ENCODE data around the gene SNX19. TPM values are rescaled to one million over a fixed set of nuclear protein-coding genes. Genes with fewer than 3 reads are reported as not detected.

Gene SNX19
- polyA plus RNA-seq, 1 of the 3 experiments (the other 2 are of a cell fraction) = 16.6 TPM

DNA sequence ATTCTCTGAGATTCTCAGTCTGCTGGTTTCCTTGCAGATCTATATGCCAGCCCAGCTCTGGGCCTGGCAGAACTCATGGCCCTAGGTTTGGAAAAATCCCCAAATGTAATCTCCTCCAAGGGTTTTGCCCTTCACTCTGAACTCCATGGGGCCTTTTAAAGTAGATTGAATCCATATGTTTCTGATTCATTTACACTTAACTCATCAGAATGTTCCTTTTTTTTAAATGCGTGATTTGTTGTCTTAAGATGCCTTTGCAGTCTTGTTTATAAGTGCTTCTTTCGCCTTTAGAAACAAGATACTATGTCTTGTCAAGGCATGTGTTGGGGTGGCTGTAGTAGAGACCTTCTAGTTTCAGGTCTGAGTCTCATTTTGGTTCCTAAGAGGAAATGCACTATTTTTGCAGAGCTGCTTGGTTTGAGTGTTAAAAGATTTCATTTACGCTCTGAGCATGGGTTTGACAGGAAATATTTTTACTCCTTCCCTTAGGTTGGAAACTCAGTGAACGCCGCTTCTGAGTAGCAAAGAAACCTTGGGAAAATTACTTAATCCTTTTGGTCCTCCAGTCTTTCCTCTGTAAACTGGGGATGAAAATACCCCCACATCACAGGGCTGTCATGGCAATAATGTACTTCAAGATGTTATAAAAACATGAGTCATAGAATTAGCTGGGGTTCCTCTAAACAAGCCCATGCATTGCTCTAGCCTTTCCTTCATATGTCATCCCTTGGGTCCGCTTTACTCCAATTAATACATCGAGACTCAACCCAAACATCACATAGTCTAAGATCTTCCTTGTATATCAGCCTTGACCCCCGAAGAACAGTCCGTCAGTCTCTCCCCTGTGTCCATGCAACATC lies 83.5 kb downstream of the SNX19 start:
- ChIA-PET POLR2A (no interaction called here), CTCF (interaction anchor here (1.7 to 2.3 kb wide), 2 partner anchors 30 to 398 kb away, joined by 5 to 9 read pairs; no protein-coding TSS in a partner anchor)
- Histone ChIP-seq H2AFZ (ENCODE audit: low read depth) (peak overlapping the region; percentile 42; the same call in 1 of the 2 replicates), H3K4me1 (ENCODE audit: control insufficient read depth in 1 of 2, insufficient read depth in 2 of 2, low read depth in 1 of 2, low read length in 1 of 2) (peaks cover 8 to 10% of the 10 kb centered on the region in 2 experiments), H3F3A (replicated peaks; ENCODE audit: insufficient read depth) (peaks cover 8% of the 10 kb centered on the region), H3K79me2 (ENCODE audit: insufficient read depth) (no peaks in the 10 kb centered on the region), H3K9ac (no peak overlapping the region), H3K4me3 (ENCODE audit: low read depth in 2 of 2, low read length in 1 of 2) (no peak overlapping the region), H3K36me3 (replicated peaks in 1 of 2; ENCODE audit: control insufficient read depth in 1 of 2, insufficient read depth in 2 of 2, low read length in 1 of 2) (no peaks in the 10 kb centered on the region), H3K27me3 (ENCODE audit: insufficient read depth) (no peaks in the 10 kb centered on the region), H3K9me2 (no peaks in the 10 kb centered on the region), H3K27ac (ENCODE audit: low read depth in 2 of 2, low read length in 1 of 2) (peak overlapping the region in 1 of 2 experiments; percentile 52; a peak in 2 of 4 replicates), H3K4me2 (no peak overlapping the region), H3K9me3 (no peaks in the 10 kb centered on the region), H4K20me1 (ENCODE audit: insufficient read depth) (no peaks in the 10 kb centered on the region)
- 90% methylated on average over 9 of the region's 9 CpGs for WGBS (ENCODE audit: low lambda C conversion rate)
- DNase-seq = no peak
- no peak for TF ChIP-seq FOXM1 (IDR thresholded peaks at IDR 0.05; ENCODE audit: low read depth)
- peak; percentile 41; the same call in 1 of the 2 replicates for TF ChIP-seq TCF12 (IDR thresholded peaks at IDR 0.05)

DNA sequence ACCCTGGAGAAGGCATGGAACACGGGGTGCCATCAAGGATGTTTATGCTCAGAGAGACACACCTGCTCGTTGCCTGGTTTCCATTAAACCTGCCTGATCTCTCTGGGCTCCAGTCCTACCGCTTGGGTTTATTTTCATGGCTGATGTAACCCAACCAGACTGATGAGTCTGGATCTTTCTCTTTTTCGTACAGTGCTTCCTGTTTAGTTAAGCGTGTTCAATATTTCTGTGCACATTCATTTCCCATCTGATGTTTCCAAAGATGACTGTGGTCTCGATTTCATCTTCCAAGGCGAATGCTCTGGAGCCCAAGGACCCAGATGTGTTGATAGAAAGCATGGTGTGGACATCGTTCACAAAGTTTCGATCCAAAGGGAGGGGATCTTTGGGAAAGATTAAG lies 84.3 kb downstream of the SNX19 start:
- Histone ChIP-seq H3K4me3 (ENCODE audit: low read depth in 2 of 2, low read length in 1 of 2) (no peak overlapping the region), H3K27me3 (ENCODE audit: insufficient read depth) (no peaks in the 10 kb centered on the region), H3K9me2 (no peaks in the 10 kb centered on the region), H3K9ac (no peak overlapping the region), H3K36me3 (replicated peaks in 1 of 2; ENCODE audit: control insufficient read depth in 1 of 2, insufficient read depth in 2 of 2, low read length in 1 of 2) (no peaks in the 10 kb centered on the region), H3K9me3 (no peaks in the 10 kb centered on the region), H3F3A (replicated peaks; ENCODE audit: insufficient read depth) (peaks cover 8% of the 10 kb centered on the region), H3K27ac (ENCODE audit: low read depth in 2 of 2, low read length in 1 of 2) (peak overlapping the region in 1 of 2 experiments; percentile 52; a peak in 1 of 4 replicates), H2AFZ (ENCODE audit: low read depth) (peak overlapping the region; percentile 45; the same call in 1 of the 2 replicates), H3K4me1 (ENCODE audit: control insufficient read depth in 1 of 2, insufficient read depth in 2 of 2, low read depth in 1 of 2, low read length in 1 of 2) (peaks cover 8 to 16% of the 10 kb centered on the region in 2 experiments), H3K4me2 (no peak overlapping the region), H3K79me2 (ENCODE audit: insufficient read depth) (no peaks in the 10 kb centered on the region), H4K20me1 (ENCODE audit: insufficient read depth) (no peaks in the 10 kb centered on the region)
- WGBS (ENCODE audit: low lambda C conversion rate) = 80% methylated on average over 8 of the region's 9 CpGs
- POLR2A ChIA-PET = no interaction called here
- no peak for DNase-seq
- CTCF ChIA-PET = interaction anchor here (1.7 kb wide), 1 partner anchor 397 kb away, joined by 5 read pairs; no protein-coding TSS in a partner anchor
- TF ChIP-seq FOSL2 (IDR thresholded peaks at IDR 0.05; ENCODE audit: borderline replicate concordance, low read depth) (no peak), YY1 (IDR thresholded peaks at IDR 0.05; ENCODE audit: low read depth) (no peak), POLR2AphosphoS5 (IDR thresholded peaks at IDR 0.05; ENCODE audit: low read depth, low read length) (no peak)

DNA sequence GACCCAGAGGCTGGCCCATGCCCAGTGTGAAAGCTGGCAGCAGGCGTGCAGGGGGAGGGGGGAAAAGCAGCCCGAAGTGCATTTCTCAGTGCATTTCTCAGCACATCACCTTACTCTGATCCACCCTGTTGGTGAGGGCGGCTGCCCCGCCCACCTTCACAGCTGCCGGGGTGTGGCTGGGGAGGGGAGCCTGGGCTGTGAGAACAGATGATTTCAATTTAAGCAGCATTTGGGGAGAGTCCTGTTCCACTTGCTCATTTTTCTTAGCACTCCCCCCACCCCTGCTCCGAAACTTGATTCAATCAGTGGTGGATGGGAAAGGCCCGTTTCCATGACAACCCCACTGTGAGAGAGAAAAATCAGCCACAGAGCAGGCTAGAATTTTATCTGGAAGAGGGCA lies 84.8 kb downstream of the SNX19 start:
- Histone ChIP-seq H3K27ac (ENCODE audit: low read depth in 2 of 2, low read length in 1 of 2) (no peak overlapping the region), H3K79me2 (ENCODE audit: insufficient read depth) (no peaks in the 10 kb centered on the region), H4K20me1 (ENCODE audit: insufficient read depth) (no peaks in the 10 kb centered on the region), H3F3A (replicated peaks; ENCODE audit: insufficient read depth) (peaks cover 8% of the 10 kb centered on the region), H3K4me1 (ENCODE audit: control insufficient read depth in 1 of 2, insufficient read depth in 2 of 2, low read depth in 1 of 2, low read length in 1 of 2) (peaks cover 8 to 16% of the 10 kb centered on the region in 2 experiments), H3K27me3 (ENCODE audit: insufficient read depth) (no peaks in the 10 kb centered on the region), H3K9me3 (no peaks in the 10 kb centered on the region), H3K9ac (no peak overlapping the region), H3K4me2 (no peak overlapping the region), H3K36me3 (replicated peaks in 1 of 2; ENCODE audit: control insufficient read depth in 1 of 2, insufficient read depth in 2 of 2, low read length in 1 of 2) (no peaks in the 10 kb centered on the region), H2AFZ (ENCODE audit: low read depth) (no peak overlapping the region), H3K4me3 (ENCODE audit: low read depth in 2 of 2, low read length in 1 of 2) (no peak overlapping the region), H3K9me2 (no peaks in the 10 kb centered on the region)
- CTCF ChIA-PET = interaction anchor here (1.4 to 2.7 kb wide), 2 partner anchors 30 to 1081 kb away, joined by 3 to 13 read pairs; no protein-coding TSS in a partner anchor
- peak; percentile 41 for DNase-seq
- TF ChIP-seq SMC3 (IDR thresholded peaks at IDR 0.05; ENCODE audit: low read depth, low read length) (no peak), FOSL2 (IDR thresholded peaks at IDR 0.05; ENCODE audit: borderline replicate concordance, low read depth) (no peak), GATA2 (CRISPR knock-in tag; IDR thresholded peaks at IDR 0.05) (no peak)
- POLR2A ChIA-PET = no interaction called here
- 45% methylated on average over 4 of the region's 7 CpGs for WGBS (ENCODE audit: low lambda C conversion rate)

Data from SK-N-SH (cell line).